Kidney (tissue), 14 donors: ENCODE results near the gene SNAP47. TPM values are rescaled to one million over a fixed set of nuclear protein-coding genes. Genes with fewer than 3 reads are reported as not detected.

Source experiments
- DNase-seq, 5 donors: peaks; one replicate each; pipeline ENCODE4 v3.0.0-alpha.2; 2013 to 2020
- FAIRE-seq: peaks from 2 replicates; lab custom pipeline; 2012; peaks lifted over from hg19 to GRCh38; lab: Jason Lieb, UNC
- H3K27ac ChIP-seq, 2 donors: one replicate each; pipeline ENCODE4 v1.7.0; 2013; ENCODE audit warnings: low read depth in 2 of 2, low read length in 2 of 2, inconsistent platforms in 1 of 2
- H3K27me3 ChIP-seq: one replicate; pipeline ENCODE4 v1.7.1; 2013; ENCODE audit warnings: low read length, inconsistent platforms; ENCODE audit not compliant: control insufficient read depth, insufficient read depth
- H3K36me3 ChIP-seq, 3 donors: one replicate each; pipeline versions ENCODE4 v1.7.0 to v1.7.1; 2013; ENCODE audit warnings: low read length in 3 of 3, control low read depth in 1 of 3, inconsistent platforms in 1 of 3; ENCODE audit not compliant: insufficient read depth in 3 of 3, control insufficient read depth in 2 of 3
- H3K4me1 ChIP-seq, 3 donors: one replicate each; pipeline versions ENCODE4 v1.7.0 to v1.7.1; 2013; ENCODE audit warnings: low read length in 3 of 3, inconsistent platforms in 1 of 3, low read depth in 1 of 3; ENCODE audit not compliant: control insufficient read depth in 2 of 3, insufficient read depth in 2 of 3
- H3K4me3 ChIP-seq, 3 donors: one replicate each; pipeline versions ENCODE4 v1.7.0 to v1.8.1; 2013; ENCODE audit warnings: low read length in 3 of 3, control low read depth in 1 of 3, inconsistent platforms in 1 of 3
- H3K9ac ChIP-seq, 3 donors: one replicate each; pipeline versions ENCODE4 v1.7.0 to v1.7.1; 2013; ENCODE audit warnings: low read length in 3 of 3, control low read depth in 1 of 3, inconsistent platforms in 1 of 3
- H3K9me3 ChIP-seq, 3 donors: one replicate each; pipeline versions ENCODE4 v1.7.0 to v1.7.1; 2013; ENCODE audit warnings: low read length in 3 of 3, control low read depth in 1 of 3, inconsistent platforms in 1 of 3; ENCODE audit not compliant: control insufficient read depth in 2 of 3, insufficient read depth in 1 of 3
- intact Hi-C: fragments of 100-400 bp; cut with DNase I; formaldehyde crosslinking; loops from one replicate; pipeline ENCODE4 v1.11.1; 2022
- polyA plus RNA-seq: library from polyadenylated mRNA; stranded (reverse); fragments of 350-450 nt; fragmentation: Illumina TruSeq; extraction: RNeasy Lipid Tissue Mini Kit (QIAGEN cat#74804); gene quantifications from one replicate; pipeline ENCODE4 v1.2.3, GENCODE V29; 2014; ENCODE audit warnings: low read depth, low replicate concordance; ENCODE audit not compliant: insufficient read depth
- total RNA-seq: library from RNA; stranded (reverse); fragmentation: NEBNext Ultra II Directional; extraction: Animal tissue kit (Norgen Biotek cat#: 25700); gene quantifications from one replicate; pipeline ENCODE4 v1.2.1, GENCODE V29; 2021
- TF ChIP-seq, protein P1 (sequence below): IDR thresholded peaks from 3 replicates; pipeline ENCODE4 v1.5.1; 2012; ENCODE audit warnings: mild to moderate bottlenecking, moderate library complexity, borderline replicate concordance; ENCODE audit not compliant: insufficient read depth; ENCODE audit errors: extremely low read depth
- donor health status: control.
- donor health status: control.
- donor health status: control.
- donor health status: control.
- donor health status: control.
- donor health status: DM: yes; HTN: yes; CAD: no.
- donor health status: Normal renal cell carcinoma (clear cell type).

Gene SNAP47
- total and polyA plus RNA-seq, 2 donors from 2014 or later: 31.6 to 32.4 TPM

DNA sequence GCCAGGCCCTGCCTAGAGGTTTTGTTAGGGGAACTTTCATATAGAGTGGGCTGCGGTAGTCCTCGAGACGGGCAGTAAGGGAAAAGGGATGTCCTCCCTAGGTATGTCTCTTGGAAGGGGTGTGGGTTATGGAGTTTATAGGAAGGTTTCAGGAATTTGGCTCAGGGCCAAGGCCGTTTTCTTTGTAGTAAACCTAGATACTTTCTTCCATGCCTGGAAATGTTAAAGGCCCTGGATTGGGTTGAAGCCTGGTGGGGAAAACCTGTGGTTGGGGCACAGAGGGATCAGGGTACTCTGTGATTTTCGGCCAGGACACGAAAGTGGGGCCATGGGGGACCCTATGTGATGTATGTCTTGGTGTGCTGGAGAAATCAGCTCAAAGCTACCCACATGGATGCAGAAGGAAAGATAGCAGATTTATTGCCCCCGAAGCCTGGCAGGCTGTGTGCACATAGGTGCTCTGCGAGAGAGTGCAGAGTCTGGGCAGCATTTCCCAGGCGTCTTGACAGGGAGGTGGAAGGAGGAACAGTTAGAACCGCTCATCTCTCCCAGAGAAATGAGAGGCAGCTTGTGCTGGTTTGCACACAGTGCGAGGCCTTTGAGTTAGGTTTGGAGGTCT lies 1.7 kb downstream of the SNAP47 start:
- intact Hi-C loops: no loop called here
- FAIRE-seq (no peak), DNase-seq (no peak)
- Histone ChIP-seq H3K9me3 (no peaks in the 10 kb centered on the region), H3K27ac (no peak overlapping the region), H3K4me3 (no peak overlapping the region), H3K9ac (no peak overlapping the region), H3K4me1 (peaks cover 0 to 20% (median 4%) of the 10 kb centered on the region in 3 donors), H3K36me3 (peaks cover 0 to 4% (median 0%) of the 10 kb centered on the region in 3 donors), H3K27me3 (no peaks in the 10 kb centered on the region)
- TF ChIP-seq, protein P1, sequence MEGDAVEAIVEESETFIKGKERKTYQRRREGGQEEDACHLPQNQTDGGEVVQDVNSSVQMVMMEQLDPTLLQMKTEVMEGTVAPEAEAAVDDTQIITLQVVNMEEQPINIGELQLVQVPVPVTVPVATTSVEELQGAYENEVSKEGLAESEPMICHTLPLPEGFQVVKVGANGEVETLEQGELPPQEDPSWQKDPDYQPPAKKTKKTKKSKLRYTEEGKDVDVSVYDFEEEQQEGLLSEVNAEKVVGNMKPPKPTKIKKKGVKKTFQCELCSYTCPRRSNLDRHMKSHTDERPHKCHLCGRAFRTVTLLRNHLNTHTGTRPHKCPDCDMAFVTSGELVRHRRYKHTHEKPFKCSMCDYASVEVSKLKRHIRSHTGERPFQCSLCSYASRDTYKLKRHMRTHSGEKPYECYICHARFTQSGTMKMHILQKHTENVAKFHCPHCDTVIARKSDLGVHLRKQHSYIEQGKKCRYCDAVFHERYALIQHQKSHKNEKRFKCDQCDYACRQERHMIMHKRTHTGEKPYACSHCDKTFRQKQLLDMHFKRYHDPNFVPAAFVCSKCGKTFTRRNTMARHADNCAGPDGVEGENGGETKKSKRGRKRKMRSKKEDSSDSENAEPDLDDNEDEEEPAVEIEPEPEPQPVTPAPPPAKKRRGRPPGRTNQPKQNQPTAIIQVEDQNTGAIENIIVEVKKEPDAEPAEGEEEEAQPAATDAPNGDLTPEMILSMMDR: no peak

DNA sequence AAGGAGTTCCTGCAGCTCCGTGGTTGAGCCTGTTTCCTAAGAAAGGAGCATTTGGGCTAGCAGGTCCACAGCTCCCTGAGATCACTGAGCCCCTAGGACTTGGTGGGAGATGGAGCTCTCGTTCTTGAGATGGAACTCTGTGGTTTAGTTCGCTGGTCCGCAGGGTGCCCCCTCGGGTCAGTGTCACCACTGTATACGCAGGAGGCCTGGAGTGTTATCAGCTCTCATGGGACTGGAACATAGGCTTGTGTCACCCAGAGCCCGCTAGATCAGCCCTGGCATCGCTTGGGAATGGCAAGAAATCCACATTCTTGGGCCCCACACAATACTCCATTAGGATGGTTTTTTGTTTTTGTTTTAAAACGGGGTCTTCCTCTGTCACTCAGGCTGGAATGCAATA lies 3.6 kb downstream of the SNAP47 start:
- no peak overlapping the region for H3K4me3 ChIP-seq
- H3K27ac ChIP-seq: no peak overlapping the region
- DNase-seq: no peak
- no peak for FAIRE-seq
- H3K9ac ChIP-seq: no peak overlapping the region
- no peaks in the 10 kb centered on the region for H3K9me3 ChIP-seq
- no peaks in the 10 kb centered on the region for H3K27me3 ChIP-seq
- H3K36me3 ChIP-seq: no peaks in the 10 kb centered on the region
- intact Hi-C loops: no loop called here
- H3K4me1 ChIP-seq: peaks cover 0 to 17% (median 4%) of the 10 kb centered on the region in 3 donors
- TF ChIP-seq, protein P1: no peak

DNA sequence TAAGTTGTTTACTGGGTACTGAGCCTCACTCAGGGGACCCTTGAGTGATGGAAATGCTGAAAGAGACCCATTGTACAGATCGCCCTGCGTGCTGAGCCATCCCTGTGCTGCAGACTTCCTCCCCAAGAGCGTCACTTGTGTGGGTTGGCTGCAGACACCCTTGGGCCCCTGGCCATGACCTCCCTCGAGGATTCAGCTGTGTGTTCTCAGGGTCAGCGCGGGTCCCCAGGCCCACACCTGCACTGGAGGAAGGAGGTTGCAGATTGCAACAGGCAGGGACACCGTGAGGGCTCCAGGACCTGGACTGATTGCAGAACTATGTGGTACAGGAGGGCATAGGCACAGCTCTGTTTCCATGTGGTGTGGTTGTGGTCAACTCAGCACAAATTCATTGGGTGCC lies 4.4 kb downstream of the SNAP47 start:
- peaks cover 0 to 9% (median 4%) of the 10 kb centered on the region in 3 donors for H3K4me1 ChIP-seq
- no peaks in the 10 kb centered on the region for H3K27me3 ChIP-seq
- no peak for FAIRE-seq
- no peak for DNase-seq
- H3K9ac ChIP-seq: no peak overlapping the region
- H3K4me3 ChIP-seq: no peak overlapping the region
- H3K36me3 ChIP-seq: no peaks in the 10 kb centered on the region
- H3K27ac ChIP-seq: no peak overlapping the region
- intact Hi-C loops: no loop called here
- H3K9me3 ChIP-seq: no peaks in the 10 kb centered on the region
- TF ChIP-seq, protein P1: no peak
